ENCODE data around the gene ABCA3.

GRCh38 chr16:2350500-2350899 is 10.0 kb upstream of the ABCA3 start:
- TF ChIP-seq POLR2A (IDR thresholded peaks at IDR 0.05) (no peak), CTCF (IDR thresholded peaks at IDR 0.05) (no peak)
